ENCODE measurements around the gene GNAT1. TPM values are rescaled to one million over a fixed set of nuclear protein-coding genes. Genes with fewer than 3 reads are reported as not detected.

Gene GNAT1
- total and polyA plus RNA-seq, 2 of the 13 experiments (the other 11 are each of a cell fraction or from before 2014, with no cell fraction given) = 0.15 TPM; not detected in 1

- TF ChIP-seq ZNF280D (CRISPR knock-in tag; IDR thresholded peaks at IDR 0.05) (no peak), ZNF891 (CRISPR knock-in tag; IDR thresholded peaks at IDR 0.05) (no peak)
These were observed 26.9 kb upstream of the GNAT1 start (continued) for GRCh38 chr3:50164481-50164880.

- ATAC-seq (no peak), DNase-seq (ENCODE audit: low spot score) (no peak), FAIRE-seq (no peak)
- H3K79me2 ChIP-seq (ENCODE audit: insufficient read depth, low read length) = peaks cover 5% of the 10 kb centered on the region
- intact Hi-C loops (cut with micrococcal nuclease; ENCODE audit: unreplicated experiment) (no loop called here), in situ Hi-C loops (cut with HindIII; ENCODE audit: extremely low pct_ligation_motif_present, low pct_unique_long_range_greater_than_20kb) (no loop called here)
- POLR2A ChIA-PET = interaction anchor here (1.4 to 1.9 kb wide), 2 partner anchors 9 to 31 kb away, joined by 4 to 5 read pairs; no protein-coding TSS in a partner anchor
- CTCF ChIA-PET (ENCODE audit: low intra/inter-chr PET ratio, low total read pairs) = no interaction called here
- peaks cover 86% of the 10 kb centered on the region for H3K4me1 ChIP-seq (ENCODE audit: insufficient read depth, low read length)
- peaks cover 0 to 7% of the 10 kb centered on the region in 2 experiments; a peak in 1 of 5 replicates for H3K36me3 ChIP-seq (replicated peaks in 1 of 2; ENCODE audit: control insufficient read depth in 1 of 2, insufficient read depth in 2 of 2, low read length in 2 of 2)
- BruUV-seq (replicated peaks) = no TSS peak
- no peak overlapping the region for H3K4me3 ChIP-seq (replicated peaks in 1 of 3; ENCODE audit: insufficient read depth in 1 of 3, low read depth in 2 of 3, low read length in 3 of 3)
- H3K9me3 ChIP-seq (ENCODE audit: low read length) = no peaks in the 10 kb centered on the region
- H3K27ac ChIP-seq (ENCODE audit: extremely low read length, insufficient read depth, low read length) = no peak overlapping the region
- TF ChIP-seq MAZ (IDR thresholded peaks at IDR 0.05; ENCODE audit: borderline replicate concordance, low read depth, low read length) (no peak), MAZ (CRISPR knock-in tag; IDR thresholded peaks at IDR 0.05; ENCODE audit: low read depth) (0 out of 2 replicates have a peak, but pooled peaks have one; percentile 22), NFE2 (CRISPR knock-in tag; IDR thresholded peaks at IDR 0.05) (no peak), ZNF788 (CRISPR knock-in tag; IDR thresholded peaks at IDR 0.05; ENCODE audit: borderline replicate concordance) (peak; percentile 30; the same call in 1 of the 2 replicates)
- peak overlapping the region; percentile 68; the same call in 1 of the 2 replicates for H3K4me2 ChIP-seq (ENCODE audit: low read depth, low read length)
- no peaks in the 10 kb centered on the region for H3K27me3 ChIP-seq (ENCODE audit: control insufficient read depth in 1 of 2, insufficient read depth in 2 of 2, low read length in 2 of 2)
- 93% methylated on average over 3 of the region's 7 CpGs for WGBS (ENCODE audit: low lambda C conversion rate)
- 0 out of 2 replicates have a peak overlapping the region, but pooled peaks have one; percentile 13 for H3K9ac ChIP-seq (ENCODE audit: insufficient read depth, low read depth, low read length)
- no peaks in the 10 kb centered on the region for H4K20me1 ChIP-seq (ENCODE audit: insufficient read depth, low read length)
- no peak overlapping the region for H2AFZ ChIP-seq (ENCODE audit: low read length)
These were observed 26.2 kb upstream of the GNAT1 start for GRCh38 chr3:50164984-50165909.

Measured in HepG2 (cell line).